CD4-positive, alpha-beta T cell treated with Interleukin-21 for 1 hour (primary cell): ENCODE results near the gene GPR21.
A peak's percentile ranks its signal among the peaks of the same experiment; 100 is the strongest.

Experiments used
- DNase-seq: peaks from one replicate; pipeline ENCODE4 v3.0.0-alpha.2; 2020

Gene GPR21

GRCh38 chr9:123033352-123033751, at the start of gene GPR21:
TSS of gene GPR21 (plus strand) at chr9:123033667. CDS start at chr9:123034567, 900 bp downstream.
- no peak for DNase-seq

GRCh38 chr9:122986010-122986409, 47.5 kb upstream of the GPR21 start:
- DNase-seq: no peak

- no peak for DNase-seq
Measured at GRCh38 chr9:122988141-122988540, 45.3 kb upstream of the GPR21 start.

- no peak for DNase-seq
Measured at GRCh38 chr9:122988920-122989621, 44.4 kb upstream of the GPR21 start.

- peak; percentile 52 for DNase-seq
Measured at GRCh38 chr9:122991370-122991830, 42.1 kb upstream of the GPR21 start.

GRCh38 chr9:122996586-122996985, 36.9 kb upstream of the GPR21 start:
- DNase-seq: no peak

- DNase-seq: no peak
Measured at GRCh38 chr9:122998448-122998847, 35.0 kb upstream of the GPR21 start.

- no peak for DNase-seq
Measured at GRCh38 chr9:123000371-123001068, 32.9 kb upstream of the GPR21 start.

GRCh38 chr9:123002754-123003153, 30.7 kb upstream of the GPR21 start:
- no peak for DNase-seq

- DNase-seq: no peak
Measured at GRCh38 chr9:123003466-123003865, 30.0 kb upstream of the GPR21 start.

GRCh38 chr9:123005964-123006363, 27.5 kb upstream of the GPR21 start:
- DNase-seq: no peak

- DNase-seq: no peak
Measured at GRCh38 chr9:123007269-123007668, 26.2 kb upstream of the GPR21 start.

GRCh38 chr9:123008909-123009308, 24.6 kb upstream of the GPR21 start:
- no peak for DNase-seq

GRCh38 chr9:123011380-123011779, 22.1 kb upstream of the GPR21 start:
- DNase-seq: no peak

GRCh38 chr9:123011878-123012528, 21.5 kb upstream of the GPR21 start:
- DNase-seq: no peak

- DNase-seq: no peak
Measured at GRCh38 chr9:123016631-123017030, 16.8 kb upstream of the GPR21 start.

GRCh38 chr9:123020796-123021195, 12.7 kb upstream of the GPR21 start:
- no peak for DNase-seq

- DNase-seq: no peak
Measured at GRCh38 chr9:123026425-123026824, 7.0 kb upstream of the GPR21 start.

- DNase-seq: no peak
Measured at GRCh38 chr9:123027517-123027916, 6.0 kb upstream of the GPR21 start.

- DNase-seq: no peak
Measured at GRCh38 chr9:123028136-123028535, 5.3 kb upstream of the GPR21 start.

GRCh38 chr9:123028973-123029372, 4.5 kb upstream of the GPR21 start:
- no peak for DNase-seq

GRCh38 chr9:123031963-123032362, 1.5 kb upstream of the GPR21 start:
- DNase-seq: no peak

- no peak for DNase-seq
Measured at GRCh38 chr9:123033864-123034601, 566 bp downstream of the GPR21 start.
